ENCODE measurements around the gene SYNJ2. TPM values are rescaled to one million over a fixed set of nuclear protein-coding genes. Genes with fewer than 3 reads are reported as not detected.

Gene SYNJ2
- total and polyA plus RNA-seq, 3 experiments from 2014 or later, result 8.7 to 17.5 (median 16.7) TPM

DNA sequence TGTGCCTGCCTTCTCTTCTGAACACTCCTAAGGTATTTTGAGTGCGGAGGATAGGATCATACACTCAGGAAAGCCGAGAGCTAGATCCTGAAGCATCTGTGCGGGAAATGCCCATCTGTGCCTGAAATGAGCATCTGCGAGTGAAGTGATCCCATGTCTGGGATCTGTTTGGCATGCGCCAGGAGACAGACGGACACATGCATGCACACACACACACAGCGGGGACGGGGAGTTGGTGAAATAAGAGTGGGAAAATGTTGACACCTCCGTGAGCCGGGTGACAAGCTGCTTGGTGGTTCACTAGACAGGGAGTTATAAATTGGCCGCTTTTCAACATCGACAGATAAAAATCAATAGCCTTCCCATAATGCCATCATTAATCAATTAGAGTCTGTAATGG, 13.8 kb downstream of the SYNJ2 start:
- Histone ChIP-seq H3K9me3 (ENCODE audit: low read length) (no peaks in the 10 kb centered on the region), H3K36me3 (ENCODE audit: insufficient read depth, low read length) (no peaks in the 10 kb centered on the region), H3K4me1 (ENCODE audit: insufficient read depth, low read length) (peaks cover 18% of the 10 kb centered on the region), H3K27me3 (ENCODE audit: insufficient read depth, low read length, poor library complexity, severe bottlenecking) (no peaks in the 10 kb centered on the region), H3K27ac (ENCODE audit: low read depth, low read length) (no peak overlapping the region), H3K4me3 (ENCODE audit: low read length) (no peak overlapping the region)
- Mint-ChIP-seq H3K4me1 (peaks cover 26 to 37% (median 34%) of the 10 kb centered on the region in 3 donors), H3K4me3 (no peak overlapping the region), H3K27me3 (peaks cover 0 to 2% of the 10 kb centered on the region in 2 donors), H3K27ac (peak overlapping the region in 1 of 8 donors; percentile 29), H3K36me3 (peaks cover 0 to 6% (median 0%) of the 10 kb centered on the region in 3 donors), H3K9me3 (no peaks in the 10 kb centered on the region)
- ChIA-PET POLR2A (no interaction called here), CTCF (interaction anchor here (1.0 to 3.2 kb wide), 2 partner anchors 8 to 31 kb away, joined by 3 to 12 read pairs; no protein-coding TSS in a partner anchor)
- DNase-seq, result no peak

DNA sequence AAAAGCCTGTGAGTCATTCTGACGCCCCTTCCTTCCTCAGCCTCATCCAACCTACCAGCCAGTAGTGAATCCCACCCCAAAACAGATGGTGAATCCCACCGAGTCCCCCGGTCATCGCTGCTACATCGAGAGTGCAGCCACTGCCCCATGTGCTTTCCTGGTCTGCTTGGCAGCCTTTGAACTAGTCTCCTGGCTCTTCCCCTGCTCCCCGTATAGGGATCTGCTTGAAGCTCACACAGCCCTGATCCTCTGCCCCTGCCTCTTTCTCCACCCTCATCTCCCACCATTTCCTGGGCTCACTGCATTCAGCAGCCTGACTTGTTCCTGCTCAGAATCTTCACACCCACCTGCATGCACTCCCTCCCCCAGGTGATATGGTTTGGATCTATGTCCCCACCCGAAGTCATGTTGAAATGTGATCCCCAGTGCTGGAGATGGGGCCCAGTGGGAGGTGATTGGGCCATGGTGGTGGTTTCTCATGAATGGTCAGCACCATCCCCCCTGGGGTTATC, 14.6 kb downstream of the SYNJ2 start:
- peak overlapping the region in 2 of 8 donors; percentile 15 to 66 for H3K27ac Mint-ChIP-seq
- Histone ChIP-seq H3K4me1 (ENCODE audit: insufficient read depth, low read length) (peaks cover 10% of the 10 kb centered on the region), H3K9me3 (ENCODE audit: low read length) (no peaks in the 10 kb centered on the region), H3K36me3 (ENCODE audit: insufficient read depth, low read length) (no peaks in the 10 kb centered on the region), H3K27ac (ENCODE audit: low read depth, low read length) (no peak overlapping the region), H3K27me3 (ENCODE audit: insufficient read depth, low read length, poor library complexity, severe bottlenecking) (no peaks in the 10 kb centered on the region), H3K4me3 (ENCODE audit: low read length) (no peak overlapping the region)
- peaks cover 0 to 2% of the 10 kb centered on the region in 2 donors for H3K27me3 Mint-ChIP-seq
- ChIA-PET CTCF (interaction anchor here (3.2 kb wide), 1 partner anchor 30 kb away, joined by 12 read pairs; no protein-coding TSS in a partner anchor), POLR2A (no interaction called here)
- no peak overlapping the region for H3K4me3 Mint-ChIP-seq
- no peaks in the 10 kb centered on the region for H3K9me3 Mint-ChIP-seq
- peaks cover 19 to 29% (median 26%) of the 10 kb centered on the region in 3 donors for H3K4me1 Mint-ChIP-seq
- peaks cover 0 to 6% (median 0%) of the 10 kb centered on the region in 3 donors for H3K36me3 Mint-ChIP-seq
- peak in 1 of 5 donors; percentile 22 for DNase-seq

GRCh38 chr6:157996918-157997702, 15.4 kb downstream of the SYNJ2 start:
- no peaks in the 10 kb centered on the region for H3K27me3 ChIP-seq (ENCODE audit: insufficient read depth, low read length, poor library complexity, severe bottlenecking)
- POLR2A ChIA-PET, result no interaction called here
- no peak overlapping the region for H3K27ac ChIP-seq (ENCODE audit: low read depth, low read length)
- H3K9me3 ChIP-seq (ENCODE audit: low read length), result no peaks in the 10 kb centered on the region
- Mint-ChIP-seq H3K36me3 (peaks cover 2 to 8% (median 3%) of the 10 kb centered on the region in 3 donors), H3K27ac (peak overlapping the region in 1 of 8 donors; percentile 47), H3K27me3 (peaks cover 0 to 3% of the 10 kb centered on the region in 2 donors), H3K4me3 (no peak overlapping the region), H3K9me3 (no peaks in the 10 kb centered on the region), H3K4me1 (peaks cover 20 to 29% (median 26%) of the 10 kb centered on the region in 3 donors)
- H3K4me1 ChIP-seq (ENCODE audit: insufficient read depth, low read length), result peaks cover 9% of the 10 kb centered on the region
- H3K4me3 ChIP-seq (ENCODE audit: low read length), result no peak overlapping the region
- no peaks in the 10 kb centered on the region for H3K36me3 ChIP-seq (ENCODE audit: insufficient read depth, low read length)
- no peak for DNase-seq
- CTCF ChIA-PET, result no interaction called here

DNA sequence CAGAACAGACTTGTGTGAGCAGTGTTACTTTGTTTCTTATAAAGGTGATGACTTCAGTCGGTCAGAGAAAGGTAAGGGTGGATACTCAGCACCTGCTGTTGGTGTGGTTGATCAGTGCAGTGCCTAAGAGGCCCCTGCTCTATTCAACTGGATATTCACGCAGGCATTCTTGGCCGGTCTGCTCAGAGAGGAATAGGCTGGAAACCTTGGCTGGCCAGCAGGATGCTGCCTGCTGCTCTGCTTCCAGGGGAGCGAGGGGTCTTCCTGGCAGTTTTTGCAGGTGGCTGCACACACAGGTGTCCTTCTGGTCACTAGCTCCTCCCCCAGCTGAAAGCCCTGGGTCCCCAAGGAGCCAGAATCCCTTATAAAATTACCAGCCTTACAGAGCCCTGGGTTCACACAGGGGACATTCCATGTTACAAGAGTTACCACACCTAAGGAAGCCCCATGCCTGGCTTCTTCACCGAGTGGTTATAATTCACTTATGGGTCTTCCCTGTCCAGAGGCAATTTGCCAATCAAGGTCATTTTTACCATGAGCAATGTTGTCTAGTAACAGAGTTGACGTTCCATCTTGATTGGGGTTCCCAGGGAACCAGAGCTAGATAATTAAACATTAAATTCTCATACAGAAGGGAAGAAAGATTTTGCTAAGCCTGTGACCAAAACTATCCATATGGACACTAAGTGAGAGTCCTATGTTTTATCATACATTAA, 16.4 kb downstream of the SYNJ2 start:
- peaks cover 18% of the 10 kb centered on the region for H3K4me1 ChIP-seq (ENCODE audit: insufficient read depth, low read length)
- no peak overlapping the region for H3K27ac ChIP-seq (ENCODE audit: low read depth, low read length)
- DNase-seq, result no peak
- H3K36me3 ChIP-seq (ENCODE audit: insufficient read depth, low read length), result no peaks in the 10 kb centered on the region
- H3K27me3 Mint-ChIP-seq, result peaks cover 0 to 3% of the 10 kb centered on the region in 2 donors
- peaks cover 2 to 7% (median 3%) of the 10 kb centered on the region in 3 donors for H3K36me3 Mint-ChIP-seq
- no peaks in the 10 kb centered on the region for H3K9me3 ChIP-seq (ENCODE audit: low read length)
- H3K4me1 Mint-ChIP-seq, result peaks cover 24 to 35% (median 33%) of the 10 kb centered on the region in 3 donors
- no peak overlapping the region for H3K27ac Mint-ChIP-seq
- no peak overlapping the region for H3K4me3 ChIP-seq (ENCODE audit: low read length)
- H3K9me3 Mint-ChIP-seq, result no peaks in the 10 kb centered on the region
- no peak overlapping the region for H3K4me3 Mint-ChIP-seq
- H3K27me3 ChIP-seq (ENCODE audit: insufficient read depth, low read length, poor library complexity, severe bottlenecking), result no peaks in the 10 kb centered on the region
- POLR2A ChIA-PET, result no interaction called here
- CTCF ChIA-PET, result interaction anchor here (2.0 kb wide), 1 partner anchor 28 kb away, joined by 8 read pairs; no protein-coding TSS in a partner anchor

DNA sequence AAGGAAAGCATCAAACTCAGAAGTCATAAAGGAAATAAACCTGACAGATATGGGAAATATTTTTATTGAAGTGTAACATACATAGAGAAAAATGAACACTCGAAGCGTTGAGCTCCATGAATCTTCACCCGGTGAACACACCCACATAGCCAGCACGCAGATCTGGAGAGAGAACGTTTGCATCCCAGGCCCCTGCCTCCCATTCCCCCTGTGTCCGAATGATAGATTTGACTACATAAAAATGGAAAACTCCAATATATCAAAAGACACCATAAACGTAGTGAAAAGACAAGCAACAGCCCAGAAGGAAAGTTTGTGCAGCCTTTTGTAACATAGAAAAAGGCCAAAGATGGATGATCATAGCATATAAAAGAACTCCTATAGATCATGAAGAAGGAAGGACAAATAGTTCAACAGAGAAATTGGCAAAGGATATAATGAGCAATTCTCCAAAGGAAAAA, 17.1 kb downstream of the SYNJ2 start:
- CTCF ChIA-PET, result interaction anchor here (2.0 kb wide), 1 partner anchor 28 kb away, joined by 8 read pairs; no protein-coding TSS in a partner anchor

GRCh38 chr6:157999168-158000051, 17.7 kb downstream of the SYNJ2 start:
- Histone ChIP-seq H3K4me1 (ENCODE audit: insufficient read depth, low read length) (peaks cover 17% of the 10 kb centered on the region), H3K36me3 (ENCODE audit: insufficient read depth, low read length) (no peaks in the 10 kb centered on the region), H3K9me3 (ENCODE audit: low read length) (no peaks in the 10 kb centered on the region), H3K4me3 (ENCODE audit: low read length) (no peak overlapping the region), H3K27ac (ENCODE audit: low read depth, low read length) (no peak overlapping the region), H3K27me3 (ENCODE audit: insufficient read depth, low read length, poor library complexity, severe bottlenecking) (no peaks in the 10 kb centered on the region)
- Mint-ChIP-seq H3K4me3 (no peak overlapping the region), H3K36me3 (peaks cover 2 to 4% (median 3%) of the 10 kb centered on the region in 3 donors), H3K27me3 (peaks cover 0 to 3% of the 10 kb centered on the region in 2 donors), H3K4me1 (peaks cover 32 to 39% (median 35%) of the 10 kb centered on the region in 3 donors), H3K27ac (peak overlapping the region in 3 of 8 donors; percentile 42 to 56 (median 43)), H3K9me3 (no peaks in the 10 kb centered on the region)
- ChIA-PET CTCF (interaction anchor here (2.0 kb wide), 1 partner anchor 27 kb away, joined by 8 read pairs; no protein-coding TSS in a partner anchor), POLR2A (interaction anchor here (0.6 to 1.2 kb wide), 3 partner anchors 8 to 1954 kb away, joined by 3 to 5 read pairs (median 3); no protein-coding TSS in a partner anchor)
- DNase-seq, result peak in 1 of 5 donors; percentile 23

More for the DNA sequence above, 17.1 kb downstream of the SYNJ2 start:
- Mint-ChIP-seq H3K27ac (peak overlapping the region in 1 of 8 donors; percentile 4), H3K4me1 (peaks cover 29 to 37% (median 34%) of the 10 kb centered on the region in 3 donors), H3K36me3 (peaks cover 2 to 7% (median 3%) of the 10 kb centered on the region in 3 donors), H3K4me3 (no peak overlapping the region), H3K27me3 (peaks cover 0 to 3% of the 10 kb centered on the region in 2 donors), H3K9me3 (no peaks in the 10 kb centered on the region)
- peaks cover 23% of the 10 kb centered on the region for H3K4me1 ChIP-seq (ENCODE audit: insufficient read depth, low read length)
- H3K9me3 ChIP-seq (ENCODE audit: low read length), result no peaks in the 10 kb centered on the region
- no peak for DNase-seq
- no peaks in the 10 kb centered on the region for H3K36me3 ChIP-seq (ENCODE audit: insufficient read depth, low read length)
- no peaks in the 10 kb centered on the region for H3K27me3 ChIP-seq (ENCODE audit: insufficient read depth, low read length, poor library complexity, severe bottlenecking)
- H3K4me3 ChIP-seq (ENCODE audit: low read length), result no peak overlapping the region
- POLR2A ChIA-PET, result interaction anchor here (1.2 kb wide), 1 partner anchor 9 kb away, joined by 3 read pairs; no protein-coding TSS in a partner anchor
- no peak overlapping the region for H3K27ac ChIP-seq (ENCODE audit: low read depth, low read length)

Data from CD8-positive, alpha-beta memory T cell (primary cell).